ENCODE results near the gene STEAP1B.

DNA sequence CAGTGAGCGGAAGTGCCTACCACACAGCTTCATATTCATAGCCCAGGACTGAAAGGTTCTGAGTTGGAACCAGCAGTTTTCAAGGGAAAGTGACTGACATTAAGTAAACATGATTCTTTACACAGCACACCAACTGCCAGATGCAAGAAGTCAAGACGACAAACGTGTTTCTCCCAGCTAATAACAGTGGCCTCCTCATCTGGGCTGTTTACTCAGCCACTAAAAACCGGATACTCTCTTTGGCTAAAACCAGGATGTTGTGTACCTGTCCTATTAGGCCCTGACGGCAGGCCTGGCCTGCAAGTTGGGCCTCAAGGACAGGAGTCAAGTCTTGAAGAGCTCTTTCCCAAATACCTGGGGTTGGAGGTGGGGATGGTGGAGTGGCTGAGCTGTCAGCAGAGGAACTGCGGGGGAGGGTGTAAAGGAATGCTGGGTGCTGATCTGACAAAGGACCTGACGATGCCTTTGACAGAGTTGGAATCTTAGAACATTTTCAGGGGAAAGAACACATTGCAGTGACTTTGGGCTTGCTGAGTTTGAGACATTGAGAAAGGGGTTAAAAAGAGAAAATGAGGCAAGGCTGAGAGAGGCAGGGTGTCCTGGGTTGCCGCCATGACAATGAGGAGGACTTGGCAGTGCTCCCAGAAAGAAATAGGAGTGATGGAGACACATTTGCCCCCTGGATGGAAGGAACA, 57.7 kb downstream of the STEAP1B start:
- TF ChIP-seq, protein P1, sequence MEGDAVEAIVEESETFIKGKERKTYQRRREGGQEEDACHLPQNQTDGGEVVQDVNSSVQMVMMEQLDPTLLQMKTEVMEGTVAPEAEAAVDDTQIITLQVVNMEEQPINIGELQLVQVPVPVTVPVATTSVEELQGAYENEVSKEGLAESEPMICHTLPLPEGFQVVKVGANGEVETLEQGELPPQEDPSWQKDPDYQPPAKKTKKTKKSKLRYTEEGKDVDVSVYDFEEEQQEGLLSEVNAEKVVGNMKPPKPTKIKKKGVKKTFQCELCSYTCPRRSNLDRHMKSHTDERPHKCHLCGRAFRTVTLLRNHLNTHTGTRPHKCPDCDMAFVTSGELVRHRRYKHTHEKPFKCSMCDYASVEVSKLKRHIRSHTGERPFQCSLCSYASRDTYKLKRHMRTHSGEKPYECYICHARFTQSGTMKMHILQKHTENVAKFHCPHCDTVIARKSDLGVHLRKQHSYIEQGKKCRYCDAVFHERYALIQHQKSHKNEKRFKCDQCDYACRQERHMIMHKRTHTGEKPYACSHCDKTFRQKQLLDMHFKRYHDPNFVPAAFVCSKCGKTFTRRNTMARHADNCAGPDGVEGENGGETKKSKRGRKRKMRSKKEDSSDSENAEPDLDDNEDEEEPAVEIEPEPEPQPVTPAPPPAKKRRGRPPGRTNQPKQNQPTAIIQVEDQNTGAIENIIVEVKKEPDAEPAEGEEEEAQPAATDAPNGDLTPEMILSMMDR (IDR thresholded peaks at IDR 0.05; ENCODE audit: poor library complexity): no peak
- TF ChIP-seq EZH2 (IDR thresholded peaks at IDR 0.05; ENCODE audit: borderline replicate concordance): no peak
- TF ChIP-seq EZH2phosphoT487 (IDR thresholded peaks at IDR 0.05; ENCODE audit: low read depth, severe bottlenecking, unreplicated experiment): no peak

Measured in hepatocyte (in vitro differentiated cells).